C4-2B (cell line): ENCODE results near the gene EML5.
"Not testable (repeated sequence)": the region's sequence is repeated elsewhere in the genome, so short reads cannot be mapped to it uniquely, and the experiment has no call there.

Experiments used
- H3K27ac ChIP-seq: fragments of 450-650 bp; 2 replicates; pipeline ENCODE4 v1.5.1; 2017
- CTCF ChIP-seq: fragments of 450-650 bp; conservative IDR thresholded peaks from 2 replicates; pipeline ENCODE4 v1.5.1; 2017; ENCODE audit warnings: mild to moderate bottlenecking
- ZFX ChIP-seq: fragments of 450-650 bp; IDR thresholded peaks from 2 replicates; pipeline ENCODE4 v1.6.1; 2017

Gene EML5

GRCh38 chr14:88790501-88791251, 2.1 kb downstream of the EML5 start:
- no peak overlapping the region for H3K27ac ChIP-seq
- TF ChIP-seq ZFX = no peak
- TF ChIP-seq CTCF = no peak

- not testable (repeated sequence) for H3K27ac ChIP-seq
Measured at GRCh38 chr14:88789573-88789972, 3.2 kb downstream of the EML5 start.

GRCh38 chr14:88786715-88787114, 6.0 kb downstream of the EML5 start:
- H3K27ac ChIP-seq = no peak overlapping the region
- TF ChIP-seq ZFX (no peak), CTCF (no peak)

GRCh38 chr14:88785911-88786310, 6.8 kb downstream of the EML5 start:
- H3K27ac ChIP-seq = no peak overlapping the region
- no peak for TF ChIP-seq CTCF
- TF ChIP-seq ZFX = no peak

GRCh38 chr14:88775532-88775931, 17.2 kb downstream of the EML5 start:
- no peak overlapping the region for H3K27ac ChIP-seq
- no peak for TF ChIP-seq CTCF
- no peak for TF ChIP-seq ZFX

- H3K27ac ChIP-seq = no peak overlapping the region
- TF ChIP-seq ZFX = no peak
Measured at GRCh38 chr14:88770736-88771135, 22.0 kb downstream of the EML5 start.

- H3K27ac ChIP-seq = no peak overlapping the region
- TF ChIP-seq ZFX (no peak), CTCF (no peak)
Measured at GRCh38 chr14:88765130-88765529, 27.6 kb downstream of the EML5 start.

GRCh38 chr14:88753873-88754272, 38.9 kb downstream of the EML5 start:
- TF ChIP-seq CTCF (no peak), ZFX (no peak)
- H3K27ac ChIP-seq = no peak overlapping the region
